SU-DHL-6 (cell line): Measurements from ENCODE around the gene CARD9.

Experiments used
- EZH2phosphoT487 ChIP-seq: fragments of 200-600 bp; sonication (generic), shearing (Covaris generic); conservative IDR thresholded peaks from 2 replicates; pipeline ENCODE4 v1.6.1; 2018; ENCODE audit warnings: mild to moderate bottlenecking, antibody characterized with exemption, low read length, moderate library complexity, mixed read lengths
- TF ChIP-seq, protein P1 (sequence below): fragments of 200-600 bp; sonication (generic); IDR thresholded peaks from one replicate; pipeline ENCODE4 v1.5.1; 2017; ENCODE audit warnings: antibody characterized with exemption, mild to moderate bottlenecking, low read length, moderate library complexity; ENCODE audit not compliant: insufficient read depth, poor library complexity, severe bottlenecking

DNA sequence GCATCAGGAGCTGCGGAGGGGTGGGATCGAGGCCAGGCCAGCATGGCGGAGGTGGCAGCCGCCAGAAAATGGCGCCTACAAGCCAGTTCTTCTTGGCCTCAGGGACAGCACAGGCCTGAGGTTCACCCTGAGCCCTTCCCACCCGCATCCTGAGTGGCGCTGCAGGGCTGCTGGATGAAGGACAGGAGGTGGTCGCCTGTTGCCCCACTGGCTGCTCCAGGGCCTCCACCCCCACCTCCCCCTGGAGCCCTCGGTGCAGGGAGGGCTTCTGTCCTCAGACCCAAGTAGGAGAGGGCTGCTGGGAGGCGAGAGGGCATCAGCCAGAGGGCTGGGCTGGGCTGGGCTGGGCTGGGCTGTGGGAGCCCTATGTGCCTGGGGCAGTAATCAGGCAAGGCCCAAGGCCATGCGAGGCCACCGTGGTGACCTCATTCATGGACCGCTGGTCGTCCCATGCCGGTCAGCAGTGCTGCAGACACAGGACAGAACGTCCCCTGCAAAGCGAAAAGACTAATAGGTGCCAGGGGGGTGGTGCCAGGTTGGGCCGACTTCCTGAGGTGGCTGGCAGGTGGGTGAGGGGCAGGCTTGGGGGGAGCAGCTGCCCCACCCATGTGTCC lies 32.3 kb downstream of the CARD9 start:
- TF ChIP-seq, protein P1, sequence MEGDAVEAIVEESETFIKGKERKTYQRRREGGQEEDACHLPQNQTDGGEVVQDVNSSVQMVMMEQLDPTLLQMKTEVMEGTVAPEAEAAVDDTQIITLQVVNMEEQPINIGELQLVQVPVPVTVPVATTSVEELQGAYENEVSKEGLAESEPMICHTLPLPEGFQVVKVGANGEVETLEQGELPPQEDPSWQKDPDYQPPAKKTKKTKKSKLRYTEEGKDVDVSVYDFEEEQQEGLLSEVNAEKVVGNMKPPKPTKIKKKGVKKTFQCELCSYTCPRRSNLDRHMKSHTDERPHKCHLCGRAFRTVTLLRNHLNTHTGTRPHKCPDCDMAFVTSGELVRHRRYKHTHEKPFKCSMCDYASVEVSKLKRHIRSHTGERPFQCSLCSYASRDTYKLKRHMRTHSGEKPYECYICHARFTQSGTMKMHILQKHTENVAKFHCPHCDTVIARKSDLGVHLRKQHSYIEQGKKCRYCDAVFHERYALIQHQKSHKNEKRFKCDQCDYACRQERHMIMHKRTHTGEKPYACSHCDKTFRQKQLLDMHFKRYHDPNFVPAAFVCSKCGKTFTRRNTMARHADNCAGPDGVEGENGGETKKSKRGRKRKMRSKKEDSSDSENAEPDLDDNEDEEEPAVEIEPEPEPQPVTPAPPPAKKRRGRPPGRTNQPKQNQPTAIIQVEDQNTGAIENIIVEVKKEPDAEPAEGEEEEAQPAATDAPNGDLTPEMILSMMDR, result no peak
- TF ChIP-seq EZH2phosphoT487, result no peak
